RWPE1 (cell line): ENCODE results near the gene RAB13.

Experiments
- CTCF ChIA-PET: fragments of 350-600 bp; sonication (Branson Sonifier 250); formaldehyde crosslinking; extraction: SDS; loops from one replicate; lab custom pipeline; 2021; lab: Yijun Ruan, JAX
- POLR2A ChIA-PET: fragments of 400-600 bp; formaldehyde crosslinking; extraction: SDS; loops from one replicate; lab custom pipeline; 2020; ENCODE audit warnings: antibody characterized with exemption; ENCODE audit not compliant: low non-redundant PET; lab: Yijun Ruan, JAX
- DNase-seq: peaks from one replicate; pipeline ENCODE4 v3.0.0; 2012; ENCODE audit warnings: low spot score
- H3K27ac ChIP-seq: fragments of 450-650 bp; 2 replicates; pipeline ENCODE4 v1.5.1; 2017
- TF ChIP-seq, protein P1 (sequence below): fragments of 450-650 bp; conservative IDR thresholded peaks from 2 replicates; pipeline ENCODE4 v1.5.1; 2017; ENCODE audit warnings: low read depth, mild to moderate bottlenecking

Gene RAB13

DNA sequence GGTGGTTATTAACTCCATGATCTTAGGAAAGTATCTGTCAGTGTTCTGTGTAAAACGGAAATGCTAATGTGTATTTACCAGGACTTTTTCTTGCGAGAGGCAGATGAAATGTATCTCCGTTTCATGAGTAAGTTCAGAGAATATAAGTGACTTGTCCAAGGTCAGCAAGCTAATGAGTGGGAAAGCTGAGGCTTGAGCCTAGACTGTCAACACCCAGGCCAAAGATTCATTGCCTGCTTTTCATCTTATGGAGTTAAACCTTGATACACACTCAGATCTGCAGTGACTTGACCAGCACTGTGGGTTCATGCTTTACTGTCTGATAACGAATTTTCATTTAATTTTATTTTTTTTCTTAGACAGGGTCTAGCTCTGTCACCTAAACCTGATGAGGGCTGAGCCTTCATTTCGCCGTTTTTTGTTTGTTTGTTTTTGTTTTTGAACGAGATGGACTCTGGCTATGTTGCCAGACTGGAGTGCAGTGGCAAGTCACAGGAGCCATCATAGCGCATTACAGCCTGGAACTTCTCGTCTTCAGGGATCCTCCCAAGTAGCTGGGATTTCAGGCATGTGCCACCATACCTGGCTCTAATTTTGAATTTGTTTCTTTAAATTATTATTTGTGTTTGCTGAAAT lies 7.7 kb downstream of the RAB13 start:
- no peak overlapping the region for H3K27ac ChIP-seq
- ChIA-PET CTCF (interaction anchor here (1.0 to 1.3 kb wide), 2 partner anchors 8 to 32 kb away, joined by 4 to 5 read pairs; partner anchors contain the start of genes DENND4B and RAB13), POLR2A (interaction anchor here (0.5 to 2.8 kb wide), 2 partner anchors 12 to 1954 kb away, joined by 3 to 16 read pairs; partner anchors contain the start of gene CREB3L4)
- no peak for DNase-seq
- TF ChIP-seq, protein P1, sequence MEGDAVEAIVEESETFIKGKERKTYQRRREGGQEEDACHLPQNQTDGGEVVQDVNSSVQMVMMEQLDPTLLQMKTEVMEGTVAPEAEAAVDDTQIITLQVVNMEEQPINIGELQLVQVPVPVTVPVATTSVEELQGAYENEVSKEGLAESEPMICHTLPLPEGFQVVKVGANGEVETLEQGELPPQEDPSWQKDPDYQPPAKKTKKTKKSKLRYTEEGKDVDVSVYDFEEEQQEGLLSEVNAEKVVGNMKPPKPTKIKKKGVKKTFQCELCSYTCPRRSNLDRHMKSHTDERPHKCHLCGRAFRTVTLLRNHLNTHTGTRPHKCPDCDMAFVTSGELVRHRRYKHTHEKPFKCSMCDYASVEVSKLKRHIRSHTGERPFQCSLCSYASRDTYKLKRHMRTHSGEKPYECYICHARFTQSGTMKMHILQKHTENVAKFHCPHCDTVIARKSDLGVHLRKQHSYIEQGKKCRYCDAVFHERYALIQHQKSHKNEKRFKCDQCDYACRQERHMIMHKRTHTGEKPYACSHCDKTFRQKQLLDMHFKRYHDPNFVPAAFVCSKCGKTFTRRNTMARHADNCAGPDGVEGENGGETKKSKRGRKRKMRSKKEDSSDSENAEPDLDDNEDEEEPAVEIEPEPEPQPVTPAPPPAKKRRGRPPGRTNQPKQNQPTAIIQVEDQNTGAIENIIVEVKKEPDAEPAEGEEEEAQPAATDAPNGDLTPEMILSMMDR: no peak

DNA sequence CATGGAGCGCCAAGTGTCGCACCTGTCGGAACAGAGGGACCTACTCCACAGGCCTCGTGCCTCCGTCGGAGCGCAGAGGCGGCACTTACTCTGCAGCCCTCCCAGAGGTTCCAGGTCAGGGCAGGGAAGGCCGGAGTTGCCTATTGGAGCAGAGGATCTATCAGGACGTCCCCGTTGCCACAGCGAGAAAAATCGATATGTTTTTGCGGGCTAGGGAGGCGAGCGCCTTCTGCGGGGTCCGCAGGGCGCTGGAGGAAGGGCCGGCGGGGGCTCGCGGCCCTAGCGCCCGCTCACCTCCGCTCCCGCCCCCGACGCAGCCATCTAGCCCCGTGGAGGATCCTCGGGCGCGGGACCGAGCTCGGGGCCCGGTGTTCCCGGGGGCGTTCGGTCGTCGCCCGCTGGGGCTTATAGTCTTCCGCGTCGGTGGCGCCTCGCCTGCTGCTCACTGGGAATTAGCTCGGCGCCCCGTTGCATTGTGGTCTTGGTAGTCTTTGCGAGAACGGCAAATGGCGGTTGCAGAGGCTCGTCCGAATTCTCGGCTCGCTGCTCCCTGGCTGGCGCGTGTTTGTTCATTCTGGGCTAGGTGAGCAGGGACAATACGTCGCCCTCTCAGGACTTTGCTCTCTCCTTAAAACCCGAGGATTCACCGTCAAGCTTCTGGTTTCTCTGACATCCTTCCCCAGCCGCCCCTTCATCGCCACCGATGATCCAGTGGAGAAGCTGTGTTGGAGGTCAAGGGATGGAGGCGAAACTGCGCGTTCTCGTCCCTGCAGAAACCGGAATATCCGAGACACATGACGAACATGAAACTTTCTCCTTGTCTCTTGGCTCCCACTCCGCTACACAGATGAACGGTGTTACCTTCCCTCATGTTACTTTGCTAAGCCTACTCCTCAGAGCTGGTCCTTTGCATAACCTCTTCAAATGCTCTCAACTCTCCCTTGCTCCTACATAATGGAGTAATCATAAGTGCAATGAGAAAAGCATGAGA lies 8.6 kb downstream of the RAB13 start, which contains the start of gene JTB:
Gene JTB (minus strand): TSS at position 425 of the 991 bp plus-strand sequence. CDS start 422 bp downstream, at position 3.
- peak within 1 kb of the TSS; percentile 84 for H3K27ac ChIP-seq
- TF ChIP-seq, protein P1: no peak
- CTCF ChIA-PET: interaction anchor here (0.6 to 1.3 kb wide), 4 partner anchors 9 to 71 kb away, joined by 4 to 5 read pairs (median 4); partner anchors contain the start of genes DENND4B and RAB13
- DNase-seq: peak; percentile 83
- POLR2A ChIA-PET: interaction anchor here (0.5 to 2.8 kb wide), 3 partner anchors 11 to 1955 kb away, joined by 3 to 16 read pairs (median 4); partner anchors contain the start of genes CREB3L4 and GATAD2B

DNA sequence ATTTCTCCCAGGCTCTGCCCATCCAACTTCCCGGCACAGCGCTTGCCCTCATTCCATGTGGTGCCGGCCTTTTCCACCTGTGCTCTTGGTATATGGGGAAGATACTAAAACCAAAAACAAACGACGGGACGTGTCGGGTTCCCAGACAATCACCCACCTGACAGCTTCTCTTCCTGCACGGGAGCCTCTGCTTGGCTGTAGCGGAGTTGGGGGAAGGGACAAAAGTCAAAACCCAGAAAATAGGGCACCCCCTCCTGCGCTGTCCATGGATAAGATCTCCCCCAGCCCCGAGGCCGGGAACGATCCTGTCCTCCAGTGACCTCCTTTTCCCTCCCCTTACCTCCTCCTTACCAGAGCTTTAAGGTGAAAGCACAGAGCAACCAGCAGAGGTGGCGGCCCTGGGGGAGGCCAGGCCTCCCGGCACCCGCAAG lies 9.3 kb downstream of the RAB13 start:
- H3K27ac ChIP-seq: peak overlapping the region; percentile 84
- CTCF ChIA-PET: interaction anchor here (0.6 to 1.3 kb wide), 4 partner anchors 9 to 338 kb away, joined by 3 to 5 read pairs (median 4); partner anchors contain the start of genes CREB3L4 and DENND4B
- no peak for DNase-seq
- POLR2A ChIA-PET: interaction anchor here (1.0 to 2.8 kb wide), 2 partner anchors 10 to 54 kb away, joined by 4 to 16 read pairs; partner anchors contain the start of genes CREB3L4 and GATAD2B
- TF ChIP-seq, protein P1: no peak

DNA sequence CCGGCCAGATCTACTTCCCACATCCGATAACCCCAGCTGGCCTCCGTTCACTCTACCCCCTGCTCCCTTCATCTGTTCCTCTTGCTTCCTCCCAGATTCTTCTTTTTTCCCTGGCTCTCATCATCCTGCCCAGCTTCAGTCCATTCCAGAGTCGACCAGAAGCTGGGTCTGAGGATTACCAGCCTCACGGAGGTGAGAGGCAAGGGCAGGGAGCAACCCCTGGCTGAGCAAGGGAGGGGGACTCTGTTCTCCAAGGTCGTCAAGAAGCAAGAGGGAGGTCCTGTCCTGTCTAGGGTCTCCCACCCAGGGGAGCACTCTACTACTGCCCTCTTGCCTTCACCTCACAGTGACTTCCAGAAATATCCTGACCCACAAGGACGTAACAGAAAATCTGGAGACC lies 12.6 kb downstream of the RAB13 start:
- ChIA-PET POLR2A (no interaction called here), CTCF (interaction anchor here (0.6 to 0.9 kb wide), 2 partner anchors 13 to 306 kb away, joined by 4 to 5 read pairs; partner anchors contain the start of gene RAB13)
- no peak for DNase-seq
- peak overlapping the region; percentile 33 for H3K27ac ChIP-seq
- TF ChIP-seq, protein P1: no peak

DNA sequence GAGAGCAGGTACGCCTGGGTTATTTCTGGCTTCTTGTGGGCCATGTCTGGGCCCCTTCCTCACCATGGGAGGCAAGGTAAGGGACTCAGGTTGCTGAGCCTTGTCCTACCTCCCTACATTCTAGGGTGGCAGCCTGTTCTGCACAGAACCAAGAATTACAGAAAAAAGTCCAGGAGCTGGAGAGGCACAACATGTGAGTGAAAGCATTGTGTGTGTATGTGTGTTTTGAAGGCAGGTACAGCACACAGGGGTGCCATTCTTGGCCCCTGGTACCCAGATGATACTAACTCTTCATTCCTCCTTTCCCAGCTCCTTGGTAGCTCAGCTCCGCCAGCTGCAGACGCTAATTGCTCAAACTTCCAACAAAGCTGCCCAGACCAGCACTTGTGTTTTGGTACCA lies 13.1 kb downstream of the RAB13 start:
- TF ChIP-seq, protein P1: no peak
- H3K27ac ChIP-seq: peak overlapping the region; percentile 33
- DNase-seq: no peak
- CTCF ChIA-PET: interaction anchor here (0.6 to 0.9 kb wide), 2 partner anchors 13 to 305 kb away, joined by 4 to 5 read pairs; partner anchors contain the start of gene RAB13
- POLR2A ChIA-PET: no interaction called here
